HFFc6 (cell line): ENCODE data around the gene ABCB8. TPM values are rescaled to one million over a fixed set of nuclear protein-coding genes. Genes with fewer than 3 reads are reported as not detected.

Experiments
- DNase-seq: peaks from one replicate; pipeline ENCODE4 v3.0.0-alpha.2; 2018
- H3K27ac Mint-ChIP-seq: 2 replicates; pipeline ENCODE4 v1.8.0; 2020; ENCODE audit warnings: mild to moderate bottlenecking, mixed read lengths
- H3K27me3 Mint-ChIP-seq: 2 replicates; pipeline ENCODE4 v1.8.0; 2021; ENCODE audit warnings: mild to moderate bottlenecking, moderate library complexity, mixed read lengths; ENCODE audit not compliant: insufficient read depth
- H3K36me3 Mint-ChIP-seq: 2 replicates; pipeline ENCODE4 v1.8.0; 2021; ENCODE audit warnings: low read depth, mixed read lengths
- H3K4me1 Mint-ChIP-seq: 2 replicates; pipeline ENCODE4 v1.8.0; 2020; ENCODE audit warnings: low read depth, mixed read lengths
- H3K4me3 Mint-ChIP-seq: 2 replicates; pipeline ENCODE4 v1.8.0; 2020; ENCODE audit warnings: mild to moderate bottlenecking, moderate library complexity, mixed read lengths
- H3K9me3 Mint-ChIP-seq: 2 replicates; pipeline ENCODE4 v1.8.0; 2020; ENCODE audit warnings: mild to moderate bottlenecking, mixed read lengths
- CTCF ChIP-seq: fragments of 200-600 bp; sonication (generic); IDR thresholded peaks from 2 replicates; pipeline ENCODE4 v1.5.0; 2021; ENCODE audit warnings: antibody characterized with exemption, mild to moderate bottlenecking
- total RNA-seq, 6 experiments: library from RNA; stranded (reverse); fragmentation: NEBNext Ultra II Directional; extraction: Animal tissue kit (Norgen Biotek cat#: 25700); gene quantifications; 2 replicates in 1 of 6; 3 replicates in 5 of 6; pipeline ENCODE4 v1.2.3, GENCODE V29; 2021

ABCB8 gene
- total RNA-seq, 6 experiments from 2014 or later: 31.9 to 36.3 (median 33.2) TPM

GRCh38 chr7:151028948-151029501 lies 775 bp downstream of the ABCB8 start:
- Mint-ChIP-seq H3K27me3 (peaks cover 3% of the 10 kb centered on the region; the same call in 1 of the 2 replicates), H3K36me3 (peaks cover 7% of the 10 kb centered on the region), H3K4me3 (peak overlapping the region; percentile 97), H3K9me3 (no peaks in the 10 kb centered on the region), H3K4me1 (peaks cover 43% of the 10 kb centered on the region), H3K27ac (peak overlapping the region; percentile 95)
- TF ChIP-seq CTCF: no peak; the same call in 1 of the 2 replicates
- DNase-seq: no peak

GRCh38 chr7:151031011-151031410 lies 2.8 kb downstream of the ABCB8 start:
- Mint-ChIP-seq H3K36me3 (peaks cover 7% of the 10 kb centered on the region), H3K27me3 (no peaks in the 10 kb centered on the region), H3K4me3 (no peak overlapping the region), H3K27ac (no peak overlapping the region), H3K9me3 (no peaks in the 10 kb centered on the region), H3K4me1 (peaks cover 37% of the 10 kb centered on the region)
- TF ChIP-seq CTCF: no peak
- DNase-seq: no peak

- Mint-ChIP-seq H3K9me3 (no peaks in the 10 kb centered on the region), H3K4me3 (no peak overlapping the region), H3K27me3 (no peaks in the 10 kb centered on the region), H3K4me1 (peaks cover 21% of the 10 kb centered on the region), H3K36me3 (peaks cover 7% of the 10 kb centered on the region), H3K27ac (no peak overlapping the region)
- peak; percentile 41 for TF ChIP-seq CTCF
- DNase-seq: no peak
Observed at GRCh38 chr7:151032936-151033863, 5.0 kb downstream of the ABCB8 start.

GRCh38 chr7:151033864-151034249 lies 5.6 kb downstream of the ABCB8 start:
- no peak overlapping the region for H3K4me3 Mint-ChIP-seq
- H3K27ac Mint-ChIP-seq: no peak overlapping the region
- peaks cover 4% of the 10 kb centered on the region for H3K36me3 Mint-ChIP-seq
- TF ChIP-seq CTCF: no peak
- H3K27me3 Mint-ChIP-seq: no peaks in the 10 kb centered on the region
- peaks cover 23% of the 10 kb centered on the region for H3K4me1 Mint-ChIP-seq
- no peaks in the 10 kb centered on the region for H3K9me3 Mint-ChIP-seq
- DNase-seq: no peak

GRCh38 chr7:151034312-151035025 lies 6.2 kb downstream of the ABCB8 start:
- Mint-ChIP-seq H3K27ac (no peak overlapping the region), H3K27me3 (no peaks in the 10 kb centered on the region), H3K4me3 (no peak overlapping the region), H3K36me3 (no peaks in the 10 kb centered on the region), H3K9me3 (no peaks in the 10 kb centered on the region), H3K4me1 (peaks cover 23% of the 10 kb centered on the region)
- TF ChIP-seq CTCF: no peak
- no peak for DNase-seq
